SU-DHL-6 (cell line): ENCODE measurements around the gene PCDHB14.
"Not testable (repeated sequence)": the region's sequence is repeated elsewhere in the genome, so short reads cannot be mapped to it uniquely, and the experiment has no call there.

Experiments used
- CTCF ChIP-seq: fragments of 200-600 bp; sonication (generic); IDR thresholded peaks from one replicate; pipeline ENCODE4 v1.5.1; 2017; ENCODE audit warnings: antibody characterized with exemption, mild to moderate bottlenecking, low read length, moderate library complexity; ENCODE audit not compliant: insufficient read depth, poor library complexity, severe bottlenecking
- EZH2phosphoT487 ChIP-seq: fragments of 200-600 bp; sonication (generic), shearing (Covaris generic); conservative IDR thresholded peaks from 2 replicates; pipeline ENCODE4 v1.6.1; 2018; ENCODE audit warnings: mild to moderate bottlenecking, antibody characterized with exemption, low read length, moderate library complexity, mixed read lengths

- not testable (repeated sequence) for TF ChIP-seq CTCF, EZH2phosphoT487
These were observed 48.6 kb upstream of the PCDHB14 start for GRCh38 chr5:141174291-141175104.
